Measurements from ENCODE around the gene FAM13A.

Gene FAM13A

GRCh38 chr4:88799900-88800299, 257.1 kb downstream of the FAM13A start:
- Histone ChIP-seq H3K4me3 (no peak overlapping the region), H3K4me1 (no peaks in the 10 kb centered on the region), H4K20me1 (no peaks in the 10 kb centered on the region), H3K36me3 (no peaks in the 10 kb centered on the region), H3K9me3 (no peaks in the 10 kb centered on the region), H3K4me2 (no peak overlapping the region), H3K27ac (no peak overlapping the region), H3K27me3 (no peaks in the 10 kb centered on the region), H3K9ac (no peak overlapping the region)
- no peak for TF ChIP-seq Cebpa-rat (IDR thresholded peaks at IDR 0.05)

- Histone ChIP-seq H3K9me3 (no peaks in the 10 kb centered on the region), H3K9ac (no peak overlapping the region), H3K27me3 (no peaks in the 10 kb centered on the region), H3K27ac (no peak overlapping the region), H3K36me3 (no peaks in the 10 kb centered on the region), H3K4me1 (no peaks in the 10 kb centered on the region), H4K20me1 (no peaks in the 10 kb centered on the region), H3K4me2 (no peak overlapping the region), H3K4me3 (no peak overlapping the region)
- no peak for TF ChIP-seq Cebpa-rat (IDR thresholded peaks at IDR 0.05)
Observed at GRCh38 chr4:88797725-88798124, 259.3 kb downstream of the FAM13A start.

- Histone ChIP-seq H3K36me3 (no peaks in the 10 kb centered on the region), H3K4me2 (no peak overlapping the region), H3K4me3 (no peak overlapping the region), H4K20me1 (no peaks in the 10 kb centered on the region), H3K9ac (no peak overlapping the region), H3K27me3 (no peaks in the 10 kb centered on the region), H3K4me1 (no peaks in the 10 kb centered on the region), H3K9me3 (no peaks in the 10 kb centered on the region), H3K27ac (no peak overlapping the region)
- no peak for TF ChIP-seq Cebpa-rat (IDR thresholded peaks at IDR 0.05)
Observed at GRCh38 chr4:88796545-88796944, 260.4 kb downstream of the FAM13A start.

GRCh38 chr4:88794952-88795351, 262.0 kb downstream of the FAM13A start:
- Histone ChIP-seq H3K27me3 (no peaks in the 10 kb centered on the region), H3K4me2 (no peak overlapping the region), H3K4me3 (no peak overlapping the region), H3K4me1 (no peaks in the 10 kb centered on the region), H4K20me1 (no peaks in the 10 kb centered on the region), H3K27ac (no peak overlapping the region), H3K9ac (no peak overlapping the region), H3K9me3 (no peaks in the 10 kb centered on the region), H3K36me3 (no peaks in the 10 kb centered on the region)
- no peak for TF ChIP-seq Cebpa-rat (IDR thresholded peaks at IDR 0.05)

GRCh38 chr4:88794087-88794690, 262.8 kb downstream of the FAM13A start:
- TF ChIP-seq Cebpa-rat (IDR thresholded peaks at IDR 0.05): no peak
- H3K9ac ChIP-seq: no peak overlapping the region
- H3K27ac ChIP-seq: no peak overlapping the region
- H4K20me1 ChIP-seq: no peaks in the 10 kb centered on the region
- H3K4me2 ChIP-seq: no peak overlapping the region
- H3K27me3 ChIP-seq: no peaks in the 10 kb centered on the region
- H3K4me1 ChIP-seq: no peaks in the 10 kb centered on the region
- no peaks in the 10 kb centered on the region for H3K9me3 ChIP-seq
- no peak overlapping the region for H3K4me3 ChIP-seq
- no peaks in the 10 kb centered on the region for H3K36me3 ChIP-seq

- no peak overlapping the region for H3K4me3 ChIP-seq
- no peak overlapping the region for H3K9ac ChIP-seq
- H3K4me1 ChIP-seq: no peaks in the 10 kb centered on the region
- H3K27ac ChIP-seq: no peak overlapping the region
- TF ChIP-seq Cebpa-rat (IDR thresholded peaks at IDR 0.05): no peak
- no peaks in the 10 kb centered on the region for H4K20me1 ChIP-seq
- no peaks in the 10 kb centered on the region for H3K36me3 ChIP-seq
- H3K4me2 ChIP-seq: no peak overlapping the region
- H3K9me3 ChIP-seq: no peaks in the 10 kb centered on the region
- H3K27me3 ChIP-seq: no peaks in the 10 kb centered on the region
Observed at GRCh38 chr4:88793475-88793874, 263.5 kb downstream of the FAM13A start.

GRCh38 chr4:88792821-88793220, 264.2 kb downstream of the FAM13A start:
- Histone ChIP-seq H3K36me3 (no peaks in the 10 kb centered on the region), H3K4me2 (no peak overlapping the region), H3K27me3 (no peaks in the 10 kb centered on the region), H3K27ac (no peak overlapping the region), H3K4me3 (no peak overlapping the region), H3K9ac (no peak overlapping the region), H3K4me1 (no peaks in the 10 kb centered on the region), H3K9me3 (no peaks in the 10 kb centered on the region), H4K20me1 (no peaks in the 10 kb centered on the region)
- TF ChIP-seq Cebpa-rat (IDR thresholded peaks at IDR 0.05): no peak

- no peak overlapping the region for H3K27ac ChIP-seq
- no peaks in the 10 kb centered on the region for H3K36me3 ChIP-seq
- H4K20me1 ChIP-seq: no peaks in the 10 kb centered on the region
- H3K9me3 ChIP-seq: no peaks in the 10 kb centered on the region
- H3K4me3 ChIP-seq: no peak overlapping the region
- H3K4me1 ChIP-seq: no peaks in the 10 kb centered on the region
- TF ChIP-seq Cebpa-rat (IDR thresholded peaks at IDR 0.05): no peak
- H3K4me2 ChIP-seq: no peak overlapping the region
- H3K27me3 ChIP-seq: no peaks in the 10 kb centered on the region
- H3K9ac ChIP-seq: no peak overlapping the region
Observed at GRCh38 chr4:88792268-88792781, 264.7 kb downstream of the FAM13A start.

GRCh38 chr4:88791274-88791673, 265.7 kb downstream of the FAM13A start:
- H3K4me2 ChIP-seq: no peak overlapping the region
- no peak overlapping the region for H3K27ac ChIP-seq
- no peaks in the 10 kb centered on the region for H3K27me3 ChIP-seq
- H3K4me1 ChIP-seq: no peaks in the 10 kb centered on the region
- no peaks in the 10 kb centered on the region for H3K36me3 ChIP-seq
- H3K4me3 ChIP-seq: no peak overlapping the region
- no peak for TF ChIP-seq Cebpa-rat (IDR thresholded peaks at IDR 0.05)
- H3K9me3 ChIP-seq: no peaks in the 10 kb centered on the region
- no peaks in the 10 kb centered on the region for H4K20me1 ChIP-seq
- no peak overlapping the region for H3K9ac ChIP-seq

- Histone ChIP-seq H3K27me3 (no peaks in the 10 kb centered on the region), H3K4me2 (no peak overlapping the region), H3K27ac (no peak overlapping the region), H3K4me1 (no peaks in the 10 kb centered on the region), H3K9ac (no peak overlapping the region), H3K36me3 (no peaks in the 10 kb centered on the region), H4K20me1 (no peaks in the 10 kb centered on the region), H3K4me3 (no peak overlapping the region), H3K9me3 (no peaks in the 10 kb centered on the region)
- no peak for TF ChIP-seq Cebpa-rat (IDR thresholded peaks at IDR 0.05)
Observed at GRCh38 chr4:88788895-88789294, 268.1 kb downstream of the FAM13A start.

- Histone ChIP-seq H3K4me3 (no peak overlapping the region), H3K9me3 (no peaks in the 10 kb centered on the region), H3K9ac (no peak overlapping the region), H3K4me1 (no peaks in the 10 kb centered on the region), H4K20me1 (no peaks in the 10 kb centered on the region), H3K4me2 (no peak overlapping the region), H3K36me3 (no peaks in the 10 kb centered on the region), H3K27me3 (no peaks in the 10 kb centered on the region), H3K27ac (no peak overlapping the region)
- no peak for TF ChIP-seq Cebpa-rat (IDR thresholded peaks at IDR 0.05)
Observed at GRCh38 chr4:88788424-88788823, 268.6 kb downstream of the FAM13A start.

All from BLaER1 (cell line).